ENCODE measurements around the gene FAM117A. TPM values are rescaled to one million over a fixed set of nuclear protein-coding genes. Genes with fewer than 3 reads are reported as not detected.

FAM117A gene
- total and polyA plus RNA-seq, 2 of the 8 experiments (the other 6 are each of a cell fraction or from before 2014, with no cell fraction given) = 28.4 to 45.7 TPM

GRCh38 chr17:49762151-49762941, 1.6 kb downstream of the FAM117A start (continued):
- TF ChIP-seq EGR1 (IDR thresholded peaks at IDR 0.05; ENCODE audit: borderline replicate concordance, low read depth, low read length) = no peak
- no peak for TF ChIP-seq EZH2 (IDR thresholded peaks at IDR 0.05; ENCODE audit: low read depth, low read length, severe bottlenecking)
- TF ChIP-seq POU5F1 (IDR thresholded peaks at IDR 0.05; ENCODE audit: low read depth, low read length) = no peak

Measured in H1 (cell line).